GM21786 (cell line): ENCODE data around the gene GRIN3B.

Experiments
- ATAC-seq: cut with Tn5 transposase; IDR thresholded peaks from one replicate; pipeline ENCODE4 v1.9.1; 2021; ENCODE audit not compliant: unreplicated experiment

Gene GRIN3B

GRCh38 chr19:990746-991145 lies 9.5 kb upstream of the GRIN3B start:
- no peak for ATAC-seq

DNA sequence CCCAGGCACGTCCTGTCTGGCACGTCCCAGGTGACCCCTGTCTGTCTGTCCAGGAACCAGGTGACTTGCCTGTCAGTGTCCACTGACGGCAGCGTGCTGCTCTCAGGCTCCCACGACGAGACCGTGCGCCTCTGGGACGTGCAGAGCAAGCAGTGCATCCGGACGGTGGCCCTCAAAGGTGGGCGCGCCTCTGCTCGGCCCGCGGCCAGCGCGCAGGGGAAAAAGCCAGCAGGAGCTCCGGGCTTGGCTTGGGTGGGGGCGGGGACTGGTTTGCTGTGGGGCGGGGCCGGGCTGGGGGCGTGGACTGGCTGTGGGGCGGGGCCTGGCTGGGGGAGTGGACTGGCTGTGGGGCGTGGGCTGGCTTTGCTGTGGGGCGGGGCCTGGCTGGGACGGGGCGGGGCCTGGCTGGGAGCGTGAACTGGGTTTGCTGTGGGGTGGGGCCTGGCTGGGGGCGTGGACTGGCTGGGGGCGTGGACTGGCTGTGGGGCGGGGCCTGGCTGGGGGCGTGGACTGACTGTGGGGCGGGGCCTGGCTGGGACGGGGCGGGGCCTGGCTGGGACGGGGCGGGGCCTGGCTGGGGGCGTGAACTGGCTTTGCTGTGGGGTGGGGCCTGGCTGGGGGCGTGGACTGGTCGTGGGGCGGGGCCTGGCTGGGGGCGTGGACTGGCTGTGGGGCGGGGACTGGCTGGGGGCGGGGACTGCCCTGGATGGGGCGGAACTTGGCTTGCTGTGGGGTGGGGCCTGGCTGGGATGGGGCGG lies 8.9 kb upstream of the GRIN3B start:
- ATAC-seq, result no peak

DNA sequence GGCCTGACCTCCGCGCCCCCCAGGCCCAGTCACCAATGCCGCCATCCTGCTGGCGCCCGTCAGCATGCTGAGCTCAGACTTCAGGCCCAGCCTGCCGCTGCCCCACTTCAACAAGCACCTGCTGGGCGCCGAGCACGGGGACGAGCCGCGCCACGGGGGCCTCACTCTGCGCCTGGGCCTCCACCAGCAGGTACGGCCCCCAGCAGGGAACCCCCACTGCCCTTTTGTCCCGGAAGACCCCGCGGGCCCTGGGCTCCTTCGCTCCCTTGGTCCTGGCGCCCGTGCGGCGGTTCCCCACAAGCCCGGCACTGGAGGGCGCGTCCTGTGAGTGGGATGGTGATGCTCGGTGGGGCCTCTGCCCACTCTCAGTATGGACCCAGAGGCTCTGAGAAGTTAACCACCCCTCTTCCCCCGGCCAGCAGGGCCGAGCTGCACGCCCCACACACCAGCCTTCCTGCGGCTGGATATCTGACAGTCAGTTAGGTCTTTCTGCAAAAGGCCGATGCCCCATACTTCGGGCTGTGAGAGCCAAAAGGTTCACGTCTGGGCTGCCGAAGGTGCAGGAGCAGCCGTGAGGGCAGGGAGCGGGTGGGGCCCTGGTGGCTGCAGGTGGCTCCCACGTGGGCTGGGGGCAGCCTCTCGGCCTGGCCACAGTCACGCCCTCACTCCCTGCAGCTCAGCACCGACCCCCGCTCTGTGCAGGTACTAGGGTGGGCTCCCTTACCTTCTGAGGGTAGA lies 8.1 kb upstream of the GRIN3B start:
- no peak for ATAC-seq

GRCh38 chr19:992670-993055 lies 7.6 kb upstream of the GRIN3B start:
- ATAC-seq, result no peak

DNA sequence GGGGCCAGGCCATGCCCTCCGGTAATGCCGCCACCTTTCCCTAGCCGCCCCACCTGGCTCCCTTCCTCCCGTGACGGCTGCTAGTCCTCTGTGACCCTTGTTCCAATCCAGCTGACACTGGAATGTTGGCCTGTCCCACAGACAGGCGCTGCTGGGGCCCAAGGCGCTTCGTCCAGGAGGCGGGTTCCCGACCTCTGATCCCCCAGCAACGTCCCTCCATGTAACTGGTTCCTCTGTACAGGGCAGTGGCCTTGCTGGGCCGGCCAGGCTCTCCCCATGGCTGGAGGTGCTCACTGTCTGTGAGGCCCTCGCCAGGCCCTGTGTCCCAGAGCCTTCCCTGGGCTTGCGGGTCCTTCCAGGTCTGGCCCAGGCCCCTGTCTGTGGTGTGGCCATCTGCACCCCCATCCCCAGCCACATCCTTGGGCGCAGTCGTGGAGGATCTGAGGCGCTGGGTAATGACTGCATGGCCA lies 6.8 kb upstream of the GRIN3B start:
- no peak for ATAC-seq

- no peak for ATAC-seq
Observed at GRCh38 chr19:993831-994393, 6.3 kb upstream of the GRIN3B start.

DNA sequence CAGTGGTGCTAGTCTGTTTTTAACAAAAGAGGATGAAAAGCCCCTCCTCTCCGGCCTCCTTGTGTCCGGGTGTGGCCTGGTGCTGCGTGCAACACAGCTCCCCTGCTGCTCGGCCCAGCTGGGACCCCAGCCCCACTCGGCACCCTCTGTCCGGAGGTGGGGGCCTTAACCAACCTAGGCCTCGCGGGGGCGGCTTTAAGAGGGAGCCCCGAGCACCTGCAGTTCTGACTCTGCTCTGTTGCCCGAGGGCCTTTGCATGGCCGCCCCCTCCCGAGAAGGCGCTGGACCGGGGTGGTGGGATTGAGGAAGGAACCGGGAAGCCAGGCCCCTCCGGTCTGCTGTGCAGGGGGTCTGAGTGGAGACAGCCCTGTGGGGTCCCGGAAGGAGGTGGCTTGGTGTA lies 5.7 kb upstream of the GRIN3B start:
- ATAC-seq, result no peak

GRCh38 chr19:995051-995827 lies 5.0 kb upstream of the GRIN3B start:
- ATAC-seq, result no peak

DNA sequence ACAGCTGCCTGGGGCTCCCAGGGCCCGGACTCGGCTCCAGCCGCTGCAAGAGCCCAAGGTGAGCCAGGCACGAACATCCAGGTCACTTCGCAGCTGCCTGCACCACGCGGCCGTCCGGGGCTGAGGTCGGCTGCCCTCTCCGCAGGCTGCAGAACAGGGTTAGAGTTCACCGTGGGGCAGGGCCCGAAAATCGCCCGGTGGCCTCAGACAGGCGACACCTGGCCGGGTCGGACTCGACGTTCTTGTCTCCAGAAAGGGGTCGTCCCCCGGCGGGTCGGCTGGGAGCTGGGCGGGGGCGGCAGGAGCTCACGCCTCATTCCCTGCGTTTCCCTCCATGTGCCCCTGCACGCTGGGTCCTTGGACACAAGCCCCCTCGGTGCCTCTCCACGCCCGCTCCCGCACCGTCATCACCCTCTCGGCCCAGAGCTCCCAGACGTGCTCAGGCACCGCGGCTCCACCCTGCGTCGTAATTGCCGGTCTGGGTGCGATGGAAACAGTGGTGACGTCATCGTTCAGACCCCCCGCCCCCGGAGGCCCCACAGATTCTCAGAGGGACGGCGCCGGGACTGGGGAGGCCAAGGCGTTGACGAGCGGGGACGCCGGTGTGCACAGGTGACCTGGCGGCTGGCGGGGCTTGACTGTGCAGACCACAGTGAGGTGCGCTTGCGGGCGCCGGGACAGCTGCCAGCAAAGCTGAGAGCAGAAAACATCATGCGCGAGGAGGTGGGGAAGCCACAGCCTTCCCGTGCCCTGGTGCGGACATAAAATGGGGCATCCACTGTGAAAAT lies 4.0 kb upstream of the GRIN3B start:
- no peak for ATAC-seq

DNA sequence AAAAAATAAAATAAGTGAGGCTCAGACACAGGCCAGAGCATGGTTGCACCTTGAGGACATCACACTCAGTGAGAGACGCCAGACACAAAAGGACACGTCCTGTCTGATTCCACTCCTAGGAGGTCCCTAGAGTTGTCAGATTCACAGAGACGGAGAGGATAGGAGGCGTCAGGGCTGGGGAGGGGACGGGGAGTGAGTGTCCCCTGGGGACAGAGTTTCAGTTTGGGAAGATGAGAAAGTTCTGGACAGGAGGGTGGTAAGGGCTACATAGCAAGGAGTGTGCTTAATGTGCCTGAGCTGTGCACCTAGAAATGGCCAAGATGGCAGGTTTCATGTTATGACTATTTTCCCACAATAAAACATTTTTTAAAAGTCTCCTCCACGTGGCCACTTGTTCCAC lies 2.2 kb upstream of the GRIN3B start:
- no peak for ATAC-seq

DNA sequence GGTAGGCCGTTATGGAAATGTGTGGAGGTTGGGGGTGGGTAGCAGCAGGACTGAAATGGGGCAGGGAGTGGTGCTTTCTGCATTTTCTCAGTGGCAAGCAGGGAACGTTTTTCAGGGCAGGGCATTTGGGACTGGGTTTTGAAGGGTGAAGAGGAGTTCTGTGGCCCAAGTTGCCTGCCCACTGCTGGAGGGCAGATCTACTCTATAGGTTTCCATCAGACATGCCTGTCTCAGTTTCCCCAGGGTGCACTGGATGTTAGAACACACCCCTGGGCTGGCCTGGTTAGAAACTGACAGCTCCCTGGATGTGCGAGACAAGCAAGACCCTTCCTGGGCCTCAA lies 870 bp upstream of the GRIN3B start:
- no peak for ATAC-seq

DNA sequence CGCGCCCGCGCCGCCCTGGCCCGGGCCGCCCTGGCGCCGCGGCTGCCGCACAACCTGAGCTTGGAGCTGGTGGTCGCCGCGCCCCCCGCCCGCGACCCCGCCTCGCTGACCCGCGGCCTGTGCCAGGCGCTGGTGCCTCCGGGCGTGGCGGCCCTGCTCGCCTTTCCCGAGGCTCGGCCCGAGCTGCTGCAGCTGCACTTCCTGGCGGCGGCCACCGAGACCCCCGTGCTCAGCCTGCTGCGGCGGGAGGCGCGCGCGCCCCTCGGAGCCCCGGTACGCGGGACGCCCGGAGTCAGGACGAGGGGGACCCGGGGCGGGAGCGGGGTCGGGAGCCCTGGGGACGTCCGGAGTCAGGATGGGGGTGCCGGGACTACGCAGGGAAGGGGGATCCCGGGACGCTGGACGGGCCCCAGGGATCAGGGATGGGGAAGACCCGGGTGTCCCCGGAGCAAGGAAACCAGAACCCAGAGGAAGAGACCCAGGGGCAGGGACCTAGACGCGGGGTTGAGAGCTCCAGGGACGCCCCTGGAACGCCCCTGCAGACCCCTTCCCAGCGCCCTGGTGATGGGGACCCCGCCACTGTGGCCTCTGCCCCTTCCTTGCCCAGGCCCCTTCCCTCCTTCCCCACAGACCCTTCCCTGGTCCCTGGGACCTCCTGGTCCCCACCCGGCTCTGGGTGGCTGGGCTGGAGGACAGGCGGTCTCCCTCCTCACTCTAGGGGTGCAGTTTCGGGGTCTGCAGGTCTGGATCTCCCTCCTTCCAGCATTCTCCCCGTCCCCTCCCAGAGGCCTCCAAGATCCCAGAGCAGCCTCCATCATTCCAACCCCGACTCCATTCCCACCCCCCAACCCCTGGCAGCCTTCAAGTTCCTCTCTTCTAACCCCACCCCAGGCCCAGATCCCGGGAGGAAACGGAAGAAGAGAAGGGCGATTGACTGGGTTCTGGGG lies 645 bp downstream of the GRIN3B start:
- no peak for ATAC-seq

DNA sequence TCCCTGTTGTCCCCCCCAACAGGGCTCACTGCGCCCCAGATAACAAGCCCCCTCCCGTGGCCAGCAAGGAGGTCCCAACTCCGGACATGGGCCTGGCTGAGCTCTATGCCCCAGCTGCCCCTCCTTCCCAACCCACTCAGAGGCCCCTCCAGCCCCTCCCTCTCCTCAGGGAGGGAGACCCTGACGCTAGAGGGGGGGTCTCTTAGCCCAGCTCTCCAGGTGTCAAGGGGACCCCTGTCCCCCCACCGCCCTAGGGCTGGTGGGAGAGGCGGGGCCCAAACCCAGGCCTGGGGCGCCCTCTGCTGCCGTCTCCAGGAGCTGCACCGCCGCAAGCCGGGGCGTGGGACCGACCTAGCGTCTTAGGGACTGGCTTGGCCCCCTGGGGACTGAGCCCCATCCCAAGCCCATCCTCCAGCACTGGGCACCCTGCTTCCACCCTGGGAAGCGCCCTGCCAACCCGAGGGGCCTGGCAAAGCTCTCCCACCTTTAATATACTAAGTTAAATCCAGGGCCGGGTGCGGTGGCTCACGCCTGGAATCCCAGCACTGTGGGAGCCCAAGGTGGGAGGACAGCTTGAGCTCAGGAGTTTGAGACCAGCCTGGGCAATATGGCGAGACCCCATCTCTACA lies 1.4 kb downstream of the GRIN3B start:
- ATAC-seq, result no peak

DNA sequence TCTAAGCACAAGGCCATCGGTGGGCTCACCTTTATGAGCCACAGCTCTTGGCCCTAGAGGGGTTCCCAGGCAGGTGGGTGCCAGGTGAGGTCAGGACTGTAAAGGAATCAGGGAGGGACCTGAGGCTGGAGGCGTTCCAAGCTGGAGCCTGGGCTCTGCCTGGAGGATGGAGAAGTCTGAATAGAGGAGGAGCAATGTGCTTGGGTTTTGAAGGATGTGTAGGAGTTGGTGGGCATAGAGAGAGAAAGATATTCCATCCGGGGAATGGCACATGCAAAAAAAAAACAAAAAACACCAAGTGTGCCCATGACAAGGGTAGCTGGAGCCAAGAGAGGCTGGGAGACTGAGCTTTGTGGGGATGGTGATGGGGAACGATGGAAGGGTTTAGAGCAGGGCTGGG lies 2.4 kb downstream of the GRIN3B start:
- ATAC-seq, result no peak

GRCh38 chr19:1003283-1003682 lies 3.1 kb downstream of the GRIN3B start:
- no peak for ATAC-seq

DNA sequence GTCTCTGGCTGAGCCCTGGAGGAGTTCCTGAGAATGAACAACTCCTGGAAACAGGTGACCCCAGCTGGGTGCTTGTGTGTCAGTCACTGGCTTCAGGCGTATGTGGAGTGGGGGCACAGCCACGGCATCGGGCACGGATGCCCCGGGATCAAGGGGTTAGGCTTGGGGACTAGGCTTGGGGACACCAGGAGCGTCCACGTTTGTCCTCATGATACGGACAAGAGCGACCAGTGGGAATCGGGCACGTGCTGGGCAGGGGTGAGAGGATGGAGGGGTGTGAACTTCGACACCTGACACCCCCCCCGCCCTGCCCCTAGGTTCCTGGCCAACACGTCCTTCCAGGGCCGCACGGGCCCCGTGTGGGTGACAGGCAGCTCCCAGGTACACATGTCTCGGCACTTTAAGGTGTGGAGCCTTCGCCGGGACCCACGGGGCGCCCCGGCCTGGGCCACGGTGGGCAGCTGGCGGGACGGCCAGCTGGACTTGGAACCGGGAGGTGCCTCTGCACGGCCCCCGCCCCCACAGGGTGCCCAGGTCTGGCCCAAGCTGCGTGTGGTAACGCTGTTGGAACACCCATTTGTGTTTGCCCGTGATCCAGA lies 4.1 kb downstream of the GRIN3B start:
- no peak for ATAC-seq

GRCh38 chr19:1004803-1005664 lies 4.8 kb downstream of the GRIN3B start:
- no peak for ATAC-seq
